ENCODE results near the gene TFE3. TPM values are rescaled to one million over a fixed set of nuclear protein-coding genes. Genes with fewer than 3 reads are reported as not detected.

TFE3 gene, protein sequence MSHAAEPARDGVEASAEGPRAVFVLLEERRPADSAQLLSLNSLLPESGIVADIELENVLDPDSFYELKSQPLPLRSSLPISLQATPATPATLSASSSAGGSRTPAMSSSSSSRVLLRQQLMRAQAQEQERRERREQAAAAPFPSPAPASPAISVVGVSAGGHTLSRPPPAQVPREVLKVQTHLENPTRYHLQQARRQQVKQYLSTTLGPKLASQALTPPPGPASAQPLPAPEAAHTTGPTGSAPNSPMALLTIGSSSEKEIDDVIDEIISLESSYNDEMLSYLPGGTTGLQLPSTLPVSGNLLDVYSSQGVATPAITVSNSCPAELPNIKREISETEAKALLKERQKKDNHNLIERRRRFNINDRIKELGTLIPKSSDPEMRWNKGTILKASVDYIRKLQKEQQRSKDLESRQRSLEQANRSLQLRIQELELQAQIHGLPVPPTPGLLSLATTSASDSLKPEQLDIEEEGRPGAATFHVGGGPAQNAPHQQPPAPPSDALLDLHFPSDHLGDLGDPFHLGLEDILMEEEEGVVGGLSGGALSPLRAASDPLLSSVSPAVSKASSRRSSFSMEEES
- polyA plus RNA-seq (2013, experiment 1 of 2), result 33.0 TPM
- polyA plus RNA-seq (2013, experiment 2 of 2), result 29.9 TPM

DNA sequence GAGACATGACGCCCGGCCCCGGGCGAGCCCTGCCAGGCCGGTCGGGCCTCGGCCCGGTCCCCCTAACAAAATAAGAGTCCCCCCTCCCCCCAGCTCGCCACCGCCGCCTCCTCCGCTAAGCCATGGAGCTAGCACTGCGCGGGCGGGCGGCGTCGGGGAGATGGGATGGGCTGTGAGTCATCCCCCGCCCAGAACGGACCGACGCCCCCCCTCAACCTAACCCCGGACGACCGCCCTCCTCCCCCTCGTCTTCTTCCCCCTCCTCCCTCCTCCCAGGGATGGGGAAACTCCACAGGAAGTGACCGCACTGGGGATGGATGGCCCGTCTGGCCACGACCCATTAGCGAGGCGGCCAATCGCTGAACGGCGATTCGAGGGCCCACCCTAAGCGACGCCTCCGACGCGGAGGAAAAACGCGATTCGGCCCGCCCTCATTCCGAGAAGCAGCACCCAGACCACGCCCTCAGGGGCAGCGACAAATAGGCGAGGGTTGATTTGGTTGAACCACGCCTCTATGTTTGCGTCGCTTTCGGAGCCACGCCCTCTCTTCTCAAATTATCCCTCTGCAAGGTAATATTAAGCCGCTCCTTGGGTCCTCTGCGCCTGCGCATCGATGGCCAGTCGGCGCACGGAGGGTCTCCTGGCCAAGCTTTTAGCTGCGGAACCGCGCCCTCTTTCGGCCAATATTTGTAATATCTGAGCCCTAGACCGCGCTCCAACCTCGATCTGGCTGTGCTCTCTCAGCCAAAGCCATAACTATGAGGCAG, at the start of gene TFE3:
Gene TFE3, minus strand, starts transcription at position 138 of the 767 bp plus-strand sequence. Its CDS starts 131 bp downstream, at position 7.
- H3K27ac ChIP-seq (ENCODE audit: low read depth, low read length), result peak within 1 kb of the TSS; percentile 99
- H3K27me3 ChIP-seq (ENCODE audit: insufficient read depth, low read length), result no peaks in the 10 kb centered on the region
- H3K4me3 ChIP-seq (ENCODE audit: low read length), result peak within 1 kb of the TSS; percentile 81
- under 1% methylated on average over 49 of the region's 67 CpGs for WGBS
- peak within 1 kb of the TSS; percentile 82 for H3K9ac ChIP-seq (ENCODE audit: low read depth, low read length)
- H3K4me1 ChIP-seq (ENCODE audit: insufficient read depth, low read length), result peaks cover 7% of the 10 kb centered on the region
- no peaks in the 10 kb centered on the region for H3K9me3 ChIP-seq (ENCODE audit: insufficient read depth, low read depth, low read length)
- H3K36me3 ChIP-seq (ENCODE audit: insufficient read depth, low read length), result peaks cover 13% of the 10 kb centered on the region

DNA sequence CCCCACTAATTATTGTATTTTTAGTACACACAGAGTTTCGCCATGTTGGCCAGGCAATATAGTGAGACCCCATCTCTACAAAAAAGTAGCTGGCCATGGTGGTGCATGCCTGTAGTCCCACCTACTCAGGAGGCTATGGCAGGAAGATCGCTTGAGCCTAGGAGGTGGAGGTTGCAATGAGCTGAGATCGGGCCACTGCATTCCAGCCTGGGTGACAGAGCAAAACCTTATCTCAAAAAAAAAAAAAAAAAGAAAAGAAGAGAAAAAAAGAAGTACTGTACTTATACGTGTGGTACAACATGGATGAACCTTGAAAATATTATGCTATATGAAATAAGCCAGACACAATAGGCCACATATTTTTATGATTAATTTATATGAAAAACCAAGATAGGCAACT, 46.4 kb upstream of the TFE3 start:
- 100% methylated on average over 1 of the region's 4 CpGs for WGBS
- Histone ChIP-seq H3K36me3 (ENCODE audit: insufficient read depth, low read length) (no peaks in the 10 kb centered on the region), H3K27me3 (ENCODE audit: insufficient read depth, low read length) (no peaks in the 10 kb centered on the region), H3K27ac (ENCODE audit: low read depth, low read length) (no peak overlapping the region), H3K9me3 (ENCODE audit: insufficient read depth, low read depth, low read length) (no peaks in the 10 kb centered on the region), H3K9ac (ENCODE audit: low read depth, low read length) (no peak overlapping the region), H3K4me1 (ENCODE audit: insufficient read depth, low read length) (no peaks in the 10 kb centered on the region), H3K4me3 (ENCODE audit: low read length) (no peak overlapping the region)

DNA sequence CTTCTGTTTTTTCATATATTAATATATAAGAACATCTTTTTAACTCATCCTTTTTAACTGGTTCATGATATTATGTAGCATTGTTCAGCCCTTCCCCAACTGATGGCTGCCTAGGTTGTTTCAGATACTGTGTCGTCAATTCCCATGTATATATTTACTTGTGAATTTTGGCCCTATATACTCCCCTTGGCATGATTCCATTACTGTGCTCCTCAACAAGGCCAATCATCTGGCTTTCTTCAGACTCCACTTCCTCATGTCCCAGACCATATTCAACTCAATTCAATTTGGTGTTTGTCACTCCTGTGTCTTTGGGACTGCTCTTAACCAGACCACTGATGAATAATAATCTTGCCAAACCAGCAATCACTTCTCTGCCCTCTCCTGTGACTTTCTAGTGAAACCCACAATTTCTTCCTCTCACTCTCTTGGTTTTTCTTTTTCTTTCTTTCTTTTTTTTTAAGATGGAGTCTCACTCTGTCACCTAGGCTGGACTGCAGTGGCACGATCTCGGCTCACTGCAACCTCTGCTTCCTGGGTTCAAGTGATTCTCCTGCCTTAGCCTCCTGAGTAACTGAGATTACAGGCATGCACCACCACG, 39.2 kb upstream of the TFE3 start:
- 86% methylated on average over 3 of the region's 4 CpGs for WGBS
- Histone ChIP-seq H3K4me1 (ENCODE audit: insufficient read depth, low read length) (no peaks in the 10 kb centered on the region), H3K4me3 (ENCODE audit: low read length) (no peak overlapping the region), H3K27me3 (ENCODE audit: insufficient read depth, low read length) (no peaks in the 10 kb centered on the region), H3K36me3 (ENCODE audit: insufficient read depth, low read length) (peaks cover under 1% of the 10 kb centered on the region; the same call in 1 of the 2 replicates), H3K9ac (ENCODE audit: low read depth, low read length) (no peak overlapping the region), H3K9me3 (ENCODE audit: insufficient read depth, low read depth, low read length) (no peaks in the 10 kb centered on the region), H3K27ac (ENCODE audit: low read depth, low read length) (no peak overlapping the region)

DNA sequence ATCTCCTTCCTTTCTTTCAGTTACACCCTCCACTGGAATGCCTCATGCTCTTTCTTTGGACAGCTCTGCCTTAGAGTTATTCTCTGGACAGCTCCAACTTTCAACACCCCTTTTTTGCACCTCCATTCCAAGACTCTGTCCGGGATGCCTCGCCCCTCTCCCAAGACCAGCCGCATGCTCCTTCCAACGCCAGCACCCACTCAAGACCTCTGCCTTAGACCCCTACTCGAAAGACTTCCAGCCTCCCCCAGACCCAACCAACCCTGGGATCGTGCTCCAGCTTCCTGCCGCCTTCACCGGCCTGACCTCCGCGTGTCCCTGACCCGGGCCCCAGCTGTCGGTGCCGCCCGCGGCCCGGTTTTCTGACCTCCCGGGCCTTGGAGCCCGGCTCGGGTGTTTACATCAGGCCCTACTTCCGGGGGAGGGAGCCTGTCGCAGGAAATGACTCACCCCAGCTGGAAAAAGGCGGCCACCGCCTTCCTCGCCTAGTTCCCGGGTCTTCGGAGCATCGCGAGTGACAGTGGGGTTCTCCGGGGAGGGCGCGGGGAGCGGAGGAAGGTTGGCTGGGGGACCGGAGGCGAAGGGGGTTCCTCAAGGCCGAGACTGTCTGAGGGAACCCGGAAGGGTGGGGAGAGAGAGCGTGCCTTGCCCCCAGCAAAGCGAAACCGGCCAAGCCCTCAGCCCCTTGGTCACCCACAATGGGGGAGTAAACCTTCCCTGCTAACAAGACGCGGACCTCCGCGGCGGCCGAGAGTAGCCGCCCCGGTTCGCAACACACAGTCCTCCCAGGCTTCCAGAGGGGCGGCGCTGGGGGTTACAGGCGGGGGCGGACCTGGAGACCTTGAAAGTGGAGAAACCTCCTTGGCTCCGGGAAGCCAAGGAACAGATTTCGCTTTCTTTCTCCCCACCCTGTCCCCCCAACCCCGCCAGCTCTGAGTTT, 36.6 kb upstream of the TFE3 start, which contains the start of gene WDR45:
Gene WDR45, minus strand, starts transcription at position 399 of the 940 bp plus-strand sequence. CDS start 1,792 bp downstream, outside the sequence.
- H3K36me3 ChIP-seq (ENCODE audit: insufficient read depth, low read length), result peaks cover 6% of the 10 kb centered on the region; the same call in 1 of the 2 replicates
- peak within 1 kb of the TSS; percentile 79 for H3K9ac ChIP-seq (ENCODE audit: low read depth, low read length)
- no peaks in the 10 kb centered on the region for H3K4me1 ChIP-seq (ENCODE audit: insufficient read depth, low read length)
- no peaks in the 10 kb centered on the region for H3K27me3 ChIP-seq (ENCODE audit: insufficient read depth, low read length)
- under 1% methylated on average over 51 of the region's 55 CpGs for WGBS
- peak within 1 kb of the TSS; percentile 79 for H3K27ac ChIP-seq (ENCODE audit: low read depth, low read length)
- H3K9me3 ChIP-seq (ENCODE audit: insufficient read depth, low read depth, low read length), result no peaks in the 10 kb centered on the region
- peak within 1 kb of the TSS; percentile 68 for H3K4me3 ChIP-seq (ENCODE audit: low read length)

DNA sequence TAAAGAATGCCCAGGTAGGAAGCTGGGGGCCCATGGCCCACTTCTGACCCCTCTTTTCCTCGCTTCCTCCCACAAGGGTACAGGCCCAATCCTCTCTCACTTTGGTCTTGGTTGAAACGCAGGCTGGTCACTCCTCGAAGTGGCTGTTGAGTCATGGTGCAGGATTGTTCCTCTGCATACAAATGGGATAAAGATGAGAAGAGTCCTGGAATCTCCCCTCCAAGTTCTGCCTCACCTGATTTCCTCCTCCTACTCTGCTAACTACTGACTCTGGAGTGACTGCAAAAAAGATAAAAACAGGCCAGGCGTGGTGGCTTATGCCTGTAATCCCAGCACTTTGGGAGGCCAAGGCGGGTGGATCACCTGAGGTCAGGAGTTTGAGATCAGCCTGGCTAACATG, 34.8 kb upstream of the TFE3 start:
- no peak overlapping the region for H3K4me3 ChIP-seq (ENCODE audit: low read length)

DNA sequence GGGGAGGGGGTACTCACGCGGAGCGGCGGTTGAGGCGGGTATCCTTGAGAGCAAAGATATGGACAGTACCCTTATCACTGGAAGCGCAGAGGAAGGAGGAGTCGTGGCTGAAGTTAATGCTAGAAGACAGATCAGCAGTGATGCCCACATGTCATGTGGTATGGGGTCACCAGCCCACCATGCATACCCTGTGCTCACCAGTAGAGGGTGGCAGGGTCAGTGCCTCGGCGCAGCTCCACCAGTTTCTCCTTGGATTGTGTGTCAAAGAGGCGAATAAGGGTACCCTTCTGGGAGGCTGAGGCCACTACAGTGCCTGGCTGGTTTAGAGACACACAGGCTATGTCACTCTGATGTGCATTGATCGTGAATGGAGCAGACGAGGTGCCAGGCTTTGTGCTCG, 32.2 kb upstream of the TFE3 start:
- Histone ChIP-seq H3K9me3 (ENCODE audit: insufficient read depth, low read depth, low read length) (no peaks in the 10 kb centered on the region), H3K9ac (ENCODE audit: low read depth, low read length) (no peak overlapping the region), H3K4me3 (ENCODE audit: low read length) (no peak overlapping the region), H3K27me3 (ENCODE audit: insufficient read depth, low read length) (no peaks in the 10 kb centered on the region), H3K4me1 (ENCODE audit: insufficient read depth, low read length) (no peaks in the 10 kb centered on the region), H3K36me3 (ENCODE audit: insufficient read depth, low read length) (peaks cover 6% of the 10 kb centered on the region; the same call in 1 of the 2 replicates), H3K27ac (ENCODE audit: low read depth, low read length) (no peak overlapping the region)
- 92% methylated on average over 12 of the region's 13 CpGs for WGBS

More for the DNA sequence above, 34.8 kb upstream of the TFE3 start:
- H3K27ac ChIP-seq (ENCODE audit: low read depth, low read length), result no peak overlapping the region
- 80% methylated on average over 3 of the region's 5 CpGs for WGBS
- H3K9ac ChIP-seq (ENCODE audit: low read depth, low read length), result no peak overlapping the region
- H3K36me3 ChIP-seq (ENCODE audit: insufficient read depth, low read length), result peaks cover 6% of the 10 kb centered on the region; the same call in 1 of the 2 replicates
- no peaks in the 10 kb centered on the region for H3K4me1 ChIP-seq (ENCODE audit: insufficient read depth, low read length)
- H3K27me3 ChIP-seq (ENCODE audit: insufficient read depth, low read length), result no peaks in the 10 kb centered on the region
- no peaks in the 10 kb centered on the region for H3K9me3 ChIP-seq (ENCODE audit: insufficient read depth, low read depth, low read length)

DNA sequence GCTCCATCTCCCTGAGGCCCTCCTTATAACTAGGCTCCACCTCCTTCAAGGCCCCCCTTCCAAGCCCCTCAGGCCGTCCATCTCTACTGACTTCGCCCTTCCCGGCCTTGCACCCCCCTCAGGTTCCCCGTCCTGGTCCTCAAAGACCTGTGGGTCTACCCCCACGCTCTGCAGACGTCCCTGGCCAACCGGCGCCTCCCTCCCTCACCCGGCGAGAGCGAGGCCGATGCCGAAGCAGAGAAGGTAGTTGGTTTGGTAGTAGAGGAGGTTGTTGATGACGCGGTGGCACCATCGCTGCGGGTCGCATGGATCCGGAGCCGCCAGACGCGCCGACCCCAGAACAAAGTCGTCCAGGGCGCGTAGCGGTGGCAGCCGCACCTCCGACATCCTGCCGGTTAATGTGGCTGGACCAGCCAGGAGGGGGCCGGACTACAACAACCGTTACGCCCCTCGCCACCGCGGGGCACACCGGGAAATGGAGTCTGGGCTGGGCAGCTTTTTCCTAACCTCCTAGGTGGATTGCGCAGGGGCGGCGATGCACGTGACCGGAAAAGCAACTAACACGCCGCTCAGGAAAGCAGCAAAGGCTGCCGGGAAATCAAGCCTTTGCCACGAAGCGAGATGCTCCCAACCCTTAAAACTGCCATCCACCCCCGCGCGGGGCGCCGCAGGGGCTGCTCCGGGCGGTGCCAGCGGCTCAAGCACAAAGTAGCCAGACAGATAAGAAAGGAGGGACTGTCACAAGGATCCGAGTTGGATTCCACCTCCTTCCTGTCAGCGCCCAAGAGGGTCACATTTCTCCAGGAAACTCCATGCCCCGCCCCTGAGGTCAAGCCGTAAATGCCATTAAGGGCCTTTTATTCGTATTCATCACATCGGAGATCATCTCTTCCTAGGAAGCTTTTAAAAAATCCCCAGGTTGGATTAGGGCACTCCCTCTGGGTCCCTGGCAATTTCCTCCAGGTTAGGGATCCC, 30.7 kb upstream of the TFE3 start, which contains the start of gene PRAF2:
Gene PRAF2, minus strand, starts transcription at position 402 of the 975 bp plus-strand sequence. Its CDS starts 15 bp downstream, at position 387.
- H3K27ac ChIP-seq (ENCODE audit: low read depth, low read length), result no peak within 1 kb of the TSS
- H3K4me1 ChIP-seq (ENCODE audit: insufficient read depth, low read length), result no peaks in the 10 kb centered on the region
- H3K4me3 ChIP-seq (ENCODE audit: low read length), result peak within 1 kb of the TSS; percentile 93
- H3K9ac ChIP-seq (ENCODE audit: low read depth, low read length), result peak within 1 kb of the TSS; percentile 78
- H3K9me3 ChIP-seq (ENCODE audit: insufficient read depth, low read depth, low read length), result no peaks in the 10 kb centered on the region
- peaks cover 6% of the 10 kb centered on the region; the same call in 1 of the 2 replicates for H3K36me3 ChIP-seq (ENCODE audit: insufficient read depth, low read length)
- WGBS, result 2% methylated on average over 55 of the region's 61 CpGs
- H3K27me3 ChIP-seq (ENCODE audit: insufficient read depth, low read length), result no peaks in the 10 kb centered on the region

DNA sequence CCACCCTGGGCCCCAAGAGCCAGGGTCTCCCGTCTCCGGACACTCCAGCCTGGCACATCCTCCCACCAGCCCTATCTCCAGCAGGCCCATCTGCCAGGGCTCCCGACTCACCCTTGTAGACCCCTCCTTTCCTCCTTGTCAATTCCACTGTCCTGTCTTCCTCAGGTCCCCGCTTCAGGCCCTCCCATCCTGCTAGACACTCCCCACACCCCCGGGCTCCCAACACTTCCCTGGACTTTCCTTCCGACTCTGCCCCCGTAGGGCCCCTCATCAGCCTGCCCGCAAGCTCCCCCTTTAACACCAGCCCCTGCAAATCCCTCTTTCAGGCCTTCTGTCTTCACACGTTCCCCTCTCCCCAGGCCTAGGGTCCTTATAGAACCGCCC, 29.5 kb upstream of the TFE3 start:
- peak overlapping the region; percentile 20; the same call in 1 of the 2 replicates for H3K9ac ChIP-seq (ENCODE audit: low read depth, low read length)

More for the DNA sequence above, 29.5 kb upstream of the TFE3 start:
- H3K4me1 ChIP-seq (ENCODE audit: insufficient read depth, low read length), result no peaks in the 10 kb centered on the region
- H3K4me3 ChIP-seq (ENCODE audit: low read length), result peak overlapping the region; percentile 93
- H3K36me3 ChIP-seq (ENCODE audit: insufficient read depth, low read length), result peaks cover 6% of the 10 kb centered on the region; the same call in 1 of the 2 replicates
- H3K27me3 ChIP-seq (ENCODE audit: insufficient read depth, low read length), result no peaks in the 10 kb centered on the region
- no peaks in the 10 kb centered on the region for H3K9me3 ChIP-seq (ENCODE audit: insufficient read depth, low read depth, low read length)
- 84% methylated on average over 10 of the region's 10 CpGs for WGBS
- no peak overlapping the region for H3K27ac ChIP-seq (ENCODE audit: low read depth, low read length)

Data from HUES64 (cell line).